RWPE2 (cell line): ENCODE measurements around the gene TADA2B.

ENCODE experiments used
- ATAC-seq: fragments of 200-7000 bp; cut with Tn5 transposase; 3 replicates; pipeline ENCODE4 v1.9.1; 2021; ENCODE audit warnings: low read depth
- DNase-seq: peaks from one replicate; pipeline ENCODE4 v3.0.0-alpha.2; 2020; ENCODE audit warnings: low spot score
- H3K27ac ChIP-seq: fragments of 450-650 bp; 2 replicates; pipeline ENCODE4 v1.5.1; 2017; ENCODE audit warnings: mild to moderate bottlenecking; ENCODE audit not compliant: poor library complexity, severe bottlenecking
- H3K27me3 ChIP-seq: fragments of 250-450 bp; sonication (Bioruptor Pico); 2 replicates; pipeline ENCODE4 v1.5.1; 2021; ENCODE audit warnings: mild to moderate bottlenecking, moderate library complexity; ENCODE audit not compliant: insufficient read depth, poor library complexity, severe bottlenecking
- H3K36me3 ChIP-seq: fragments of 250-450 bp; sonication (Bioruptor Pico); 2 replicates; pipeline ENCODE4 v1.5.1; 2020; ENCODE audit warnings: low read depth, mild to moderate bottlenecking, moderate library complexity
- H3K4me1 ChIP-seq: fragments of 250-450 bp; sonication (Bioruptor Pico); 2 replicates; pipeline ENCODE4 v1.5.1; 2021; ENCODE audit warnings: mild to moderate bottlenecking, moderate library complexity; ENCODE audit not compliant: insufficient read depth, poor library complexity, severe bottlenecking
- H3K4me3 ChIP-seq: fragments of 250-450 bp; sonication (Bioruptor Pico); 2 replicates; pipeline ENCODE4 v1.5.1; 2021; ENCODE audit warnings: mild to moderate bottlenecking, moderate library complexity; ENCODE audit not compliant: severe bottlenecking
- H3K9me3 ChIP-seq: fragments of 250-450 bp; sonication (Bioruptor Pico); 2 replicates; pipeline ENCODE4 v1.5.1; 2021; ENCODE audit warnings: mild to moderate bottlenecking, moderate library complexity; ENCODE audit not compliant: severe bottlenecking
- CTCF ChIP-seq: fragments of 450-650 bp; IDR thresholded peaks from one replicate; pipeline ENCODE4 v1.5.1; 2017; ENCODE audit warnings: mild to moderate bottlenecking, moderate library complexity; ENCODE audit not compliant: poor library complexity, severe bottlenecking

The TADA2B gene

GRCh38 chr4:7043284-7044136 lies at the start of gene TADA2B:
Gene TADA2B (plus strand): TSS chr4:7043372. CDS start chr4:7043580, 208 bp downstream.
- Histone ChIP-seq H3K27me3 (no peaks in the 10 kb centered on the region), H3K4me3 (peak within 1 kb of the TSS; percentile 50), H3K36me3 (no peaks in the 10 kb centered on the region), H3K9me3 (no peaks in the 10 kb centered on the region), H3K4me1 (peaks cover 4% of the 10 kb centered on the region), H3K27ac (peak within 1 kb of the TSS; percentile 43)
- DNase-seq, result no peak
- no peak for TF ChIP-seq CTCF
- ATAC-seq, result peak; percentile 6

DNA sequence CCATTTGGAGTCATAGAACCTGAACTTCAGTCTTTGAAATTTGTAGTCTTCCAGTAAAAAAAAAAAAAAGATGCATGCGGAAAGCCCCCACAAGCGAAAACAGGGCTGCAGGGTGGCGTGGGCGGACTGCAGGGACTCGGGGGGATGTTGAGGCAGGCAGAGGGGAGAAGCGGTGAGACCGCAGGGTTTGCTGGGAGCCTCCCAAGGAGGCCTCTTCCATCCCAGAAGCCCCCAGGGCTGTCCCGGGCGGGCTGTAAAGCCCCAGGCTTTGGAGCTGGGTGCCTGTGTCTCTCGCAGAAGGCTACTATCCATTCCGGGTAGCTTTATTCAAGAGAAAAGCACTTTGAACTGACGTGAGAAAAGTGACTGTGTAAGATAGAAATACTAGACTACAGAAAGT lies 46.7 kb upstream of the TADA2B start:
- Histone ChIP-seq H3K4me3 (no peak overlapping the region), H3K9me3 (no peaks in the 10 kb centered on the region), H3K27me3 (no peaks in the 10 kb centered on the region), H3K36me3 (peaks cover 85% of the 10 kb centered on the region), H3K27ac (no peak overlapping the region), H3K4me1 (peaks cover 32% of the 10 kb centered on the region)
- DNase-seq (no peak), ATAC-seq (no peak)
- no peak for TF ChIP-seq CTCF

GRCh38 chr4:6999172-7000086 lies 43.7 kb upstream of the TADA2B start:
- H3K36me3 ChIP-seq, result peaks cover 79% of the 10 kb centered on the region
- H3K27me3 ChIP-seq, result no peaks in the 10 kb centered on the region
- no peak overlapping the region for H3K4me3 ChIP-seq
- DNase-seq, result peak; percentile 90
- H3K9me3 ChIP-seq, result no peaks in the 10 kb centered on the region
- H3K4me1 ChIP-seq, result peaks cover 39% of the 10 kb centered on the region
- peak; percentile 89 for ATAC-seq
- H3K27ac ChIP-seq, result peak overlapping the region; percentile 87
- no peak for TF ChIP-seq CTCF

DNA sequence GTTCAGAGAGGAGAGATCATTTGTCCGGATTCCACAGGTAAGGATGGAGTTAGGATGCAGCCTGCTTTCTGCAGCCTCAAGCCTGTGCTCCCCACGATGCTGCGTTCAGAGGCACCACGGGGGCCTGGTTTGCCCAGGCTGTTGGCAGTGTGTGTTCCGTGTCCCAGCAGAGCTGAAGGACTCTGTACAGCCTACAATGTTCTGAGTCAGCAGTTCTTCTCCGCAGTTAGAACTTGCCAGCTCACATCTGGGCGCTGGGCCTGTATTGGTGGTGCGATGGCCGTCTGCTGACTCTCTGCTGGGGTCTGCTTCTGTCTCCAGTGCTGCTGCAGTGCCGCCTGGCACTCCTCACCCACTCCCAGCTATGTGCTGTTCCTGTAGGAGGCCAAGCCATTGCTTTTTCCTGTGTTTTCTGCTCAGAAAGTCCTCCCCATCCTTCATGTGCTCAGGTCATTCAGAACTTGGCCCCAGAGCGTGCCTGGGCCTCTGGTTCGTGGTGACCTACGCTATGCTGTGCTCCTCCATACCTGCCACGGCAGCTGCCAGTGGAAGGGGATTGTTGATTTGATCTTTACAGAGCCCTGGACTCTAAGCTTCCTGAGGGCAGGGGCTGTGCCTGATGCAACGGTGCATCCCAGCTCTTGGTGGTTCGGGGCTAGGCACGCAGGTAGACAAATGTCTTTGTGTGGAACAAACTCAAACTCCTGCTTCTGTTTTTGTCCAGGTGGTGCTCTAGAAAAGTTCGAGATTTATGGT lies 42.6 kb upstream of the TADA2B start:
- Histone ChIP-seq H3K27me3 (no peaks in the 10 kb centered on the region), H3K9me3 (no peaks in the 10 kb centered on the region), H3K27ac (peak overlapping the region; percentile 87), H3K36me3 (peaks cover 79% of the 10 kb centered on the region), H3K4me1 (peaks cover 49% of the 10 kb centered on the region), H3K4me3 (no peak overlapping the region)
- ATAC-seq (no peak), DNase-seq (no peak)
- TF ChIP-seq CTCF, result no peak
